HG02623 (cell line): ENCODE results near the gene CHMP6.
"Not testable (repeated sequence)": the region's sequence is repeated elsewhere in the genome, so short reads cannot be mapped to it uniquely, and the experiment has no call there.

Experiments used
- ATAC-seq: cut with Tn5 transposase; IDR thresholded peaks from one replicate; pipeline ENCODE4 v1.9.1; 2021; ENCODE audit warnings: moderate library complexity; ENCODE audit not compliant: unreplicated experiment

CHMP6 gene

GRCh38 chr17:81028506-81028858 lies 36.8 kb downstream of the CHMP6 start:
- no peak for ATAC-seq

DNA sequence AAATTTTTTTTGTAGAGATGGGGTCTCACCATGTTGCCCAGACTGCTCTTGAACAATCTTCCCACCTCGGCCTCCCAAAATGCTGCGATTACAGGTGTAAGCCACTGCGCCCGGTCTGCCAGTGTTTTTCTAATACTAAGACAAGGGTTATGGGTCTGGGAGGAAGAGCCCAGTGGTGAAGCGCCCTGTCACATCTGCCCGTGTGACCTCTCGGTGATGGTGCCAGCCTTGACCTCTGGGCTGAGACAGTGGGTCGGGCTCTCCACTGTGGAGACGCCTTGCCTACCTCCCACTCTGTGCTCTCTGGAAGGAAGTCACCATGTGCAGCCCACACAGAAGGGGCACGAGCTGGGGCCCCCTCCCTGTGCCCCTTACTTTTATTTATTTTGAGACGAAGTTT lies 38.2 kb downstream of the CHMP6 start:
- ATAC-seq, result no peak

DNA sequence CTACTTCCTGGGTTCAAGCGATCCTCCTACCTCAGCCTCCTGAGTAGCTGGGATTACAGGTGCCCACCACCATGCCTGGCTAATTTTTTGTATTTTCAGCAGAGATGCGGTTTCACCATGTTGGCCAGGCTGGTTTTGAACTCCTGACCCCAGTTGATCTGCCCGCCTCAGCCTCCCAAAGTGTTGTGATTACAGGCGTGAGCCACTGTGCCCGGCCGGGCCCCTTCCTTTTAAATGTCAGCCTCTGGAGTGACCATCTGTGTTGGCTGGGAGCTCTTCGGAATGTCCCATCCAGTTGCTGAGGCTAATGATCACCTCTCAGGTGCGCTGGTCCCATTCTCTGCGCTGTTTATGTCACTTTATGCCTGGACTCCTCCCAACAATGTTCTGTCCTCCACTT lies 38.7 kb downstream of the CHMP6 start:
- not testable (repeated sequence) for ATAC-seq

GRCh38 chr17:81030741-81031565 lies 39.3 kb downstream of the CHMP6 start:
- no peak for ATAC-seq

DNA sequence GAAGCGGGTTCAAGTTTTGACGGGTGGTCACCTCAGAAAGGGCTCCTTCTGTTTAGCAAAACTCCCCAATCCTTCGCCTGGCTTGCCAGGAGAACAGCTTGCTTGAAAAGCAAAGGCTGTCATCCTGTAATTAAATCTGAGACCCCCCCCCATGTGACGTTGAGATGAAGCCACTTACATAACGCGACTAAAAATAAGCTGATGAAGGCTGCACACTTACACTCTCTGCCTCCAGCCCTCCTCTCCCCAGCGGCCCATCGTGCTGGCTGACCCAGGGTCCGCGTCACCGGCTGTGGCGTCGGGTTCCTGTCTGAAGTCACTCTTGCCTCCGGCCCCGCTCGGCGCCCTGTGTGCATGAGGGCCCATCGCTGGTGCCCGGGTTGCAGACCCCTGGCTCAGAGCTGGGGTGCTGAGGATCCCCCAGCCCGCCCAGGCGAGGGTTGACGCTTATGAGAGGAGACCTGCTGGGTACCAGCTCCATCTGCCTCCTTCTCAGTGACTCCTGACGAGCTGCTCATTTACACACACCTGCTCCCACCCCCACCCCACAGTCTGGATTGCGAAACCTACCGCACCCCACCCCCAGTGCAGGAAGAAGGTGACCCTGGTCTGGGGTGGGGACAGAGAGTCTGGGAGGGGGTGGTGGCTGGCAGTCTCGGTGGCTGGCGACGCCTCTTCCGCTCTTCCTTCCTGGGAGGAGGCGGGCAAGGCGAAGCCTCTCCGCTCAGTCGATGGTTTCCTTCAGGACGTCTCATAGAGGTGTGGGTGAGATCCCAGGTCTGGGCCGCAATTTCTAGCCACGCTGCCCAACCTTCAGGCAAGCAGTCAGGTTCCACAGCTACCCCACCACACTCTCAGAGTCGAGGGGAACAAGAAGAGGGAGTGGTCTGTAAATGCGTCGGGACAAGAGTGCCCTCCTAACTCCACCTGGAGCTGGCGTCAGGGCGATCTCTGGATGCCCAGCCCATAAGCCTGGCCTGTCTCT lies 40.2 kb downstream of the CHMP6 start:
- no peak for ATAC-seq

GRCh38 chr17:81032641-81033480 lies 41.2 kb downstream of the CHMP6 start:
- ATAC-seq, result no peak

- ATAC-seq, result no peak
Measured at GRCh38 chr17:81033535-81034167, 42.0 kb downstream of the CHMP6 start.

DNA sequence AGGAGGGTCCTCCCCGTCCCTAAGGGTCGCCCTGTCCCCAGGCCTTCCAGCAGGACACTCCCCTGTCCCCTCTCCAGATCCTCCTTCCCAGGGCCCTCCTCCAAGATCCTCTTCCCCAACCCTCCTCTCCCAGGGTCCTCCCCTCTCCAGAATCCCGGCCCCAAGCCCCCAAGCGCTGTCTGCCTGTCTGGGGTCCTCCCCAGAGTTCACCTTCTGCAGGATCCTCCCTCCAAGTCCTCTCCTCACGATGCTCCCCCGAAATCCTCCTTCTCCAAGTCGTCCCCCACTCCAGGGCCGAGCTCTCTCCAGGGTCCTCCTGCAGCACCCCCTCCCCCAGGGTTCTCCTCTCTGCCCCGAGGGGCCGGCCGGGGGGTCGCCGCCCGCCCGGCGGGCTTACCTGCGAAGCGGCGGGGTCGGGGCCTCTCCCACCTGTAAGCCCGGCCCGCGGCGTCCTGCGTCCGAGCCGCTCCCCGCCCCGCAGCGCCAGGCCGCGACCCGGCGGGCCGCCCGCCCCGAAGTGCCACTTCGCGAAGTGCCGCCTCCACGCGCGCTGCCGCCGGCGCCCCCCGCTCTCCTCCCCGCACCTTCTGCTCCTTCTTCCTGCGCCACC lies 42.6 kb downstream of the CHMP6 start:
- ATAC-seq, result no peak

- peak; percentile 49 for ATAC-seq
Measured at GRCh38 chr17:81034779-81035520, 43.3 kb downstream of the CHMP6 start, which contains the start of gene BAIAP2. Gene BAIAP2 (plus strand): TSS chr17:81035151. CDS start chr17:81035255, 104 bp downstream.

GRCh38 chr17:81035521-81036196 lies 44.0 kb downstream of the CHMP6 start:
- ATAC-seq, result no peak

- no peak for ATAC-seq
Measured at GRCh38 chr17:81036197-81036941, 44.7 kb downstream of the CHMP6 start.

DNA sequence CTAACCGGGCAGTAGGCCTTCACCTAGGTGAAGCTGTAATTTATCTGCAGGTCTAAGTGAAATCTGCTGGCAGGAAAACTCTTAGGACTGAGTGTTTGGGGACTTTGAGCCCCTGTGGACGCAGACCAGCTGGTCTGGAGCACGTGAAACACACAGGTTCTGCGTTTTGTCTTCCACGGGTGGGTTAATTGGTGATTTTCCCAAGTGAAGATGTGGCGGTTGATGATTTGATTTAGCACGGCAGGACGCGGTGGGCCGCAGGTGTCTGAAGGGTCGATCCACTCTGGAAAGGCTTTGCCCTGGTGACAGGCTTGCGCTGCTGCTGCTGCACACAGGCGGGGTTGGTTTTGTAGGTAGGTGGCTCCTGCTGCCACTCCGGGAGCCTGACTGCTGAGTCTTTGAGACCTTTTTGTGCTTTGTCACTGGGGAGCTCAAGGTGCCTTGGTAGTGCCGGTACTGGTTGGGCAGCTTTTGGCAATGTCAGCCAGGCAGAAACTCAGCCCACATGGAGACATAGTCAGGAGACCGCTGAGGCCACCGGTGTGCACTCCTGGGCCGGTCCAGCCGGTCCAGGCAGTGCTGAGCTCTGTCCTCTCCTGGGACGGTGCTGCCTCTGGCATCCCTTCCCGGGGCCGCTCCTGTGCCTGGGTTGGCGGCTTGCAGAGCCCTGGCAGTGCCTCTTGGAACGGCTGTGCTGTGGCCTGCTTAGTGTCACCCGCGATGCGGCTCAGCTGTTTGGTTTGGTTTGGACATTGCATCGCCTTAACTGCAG lies 45.6 kb downstream of the CHMP6 start:
- ATAC-seq, result no peak

DNA sequence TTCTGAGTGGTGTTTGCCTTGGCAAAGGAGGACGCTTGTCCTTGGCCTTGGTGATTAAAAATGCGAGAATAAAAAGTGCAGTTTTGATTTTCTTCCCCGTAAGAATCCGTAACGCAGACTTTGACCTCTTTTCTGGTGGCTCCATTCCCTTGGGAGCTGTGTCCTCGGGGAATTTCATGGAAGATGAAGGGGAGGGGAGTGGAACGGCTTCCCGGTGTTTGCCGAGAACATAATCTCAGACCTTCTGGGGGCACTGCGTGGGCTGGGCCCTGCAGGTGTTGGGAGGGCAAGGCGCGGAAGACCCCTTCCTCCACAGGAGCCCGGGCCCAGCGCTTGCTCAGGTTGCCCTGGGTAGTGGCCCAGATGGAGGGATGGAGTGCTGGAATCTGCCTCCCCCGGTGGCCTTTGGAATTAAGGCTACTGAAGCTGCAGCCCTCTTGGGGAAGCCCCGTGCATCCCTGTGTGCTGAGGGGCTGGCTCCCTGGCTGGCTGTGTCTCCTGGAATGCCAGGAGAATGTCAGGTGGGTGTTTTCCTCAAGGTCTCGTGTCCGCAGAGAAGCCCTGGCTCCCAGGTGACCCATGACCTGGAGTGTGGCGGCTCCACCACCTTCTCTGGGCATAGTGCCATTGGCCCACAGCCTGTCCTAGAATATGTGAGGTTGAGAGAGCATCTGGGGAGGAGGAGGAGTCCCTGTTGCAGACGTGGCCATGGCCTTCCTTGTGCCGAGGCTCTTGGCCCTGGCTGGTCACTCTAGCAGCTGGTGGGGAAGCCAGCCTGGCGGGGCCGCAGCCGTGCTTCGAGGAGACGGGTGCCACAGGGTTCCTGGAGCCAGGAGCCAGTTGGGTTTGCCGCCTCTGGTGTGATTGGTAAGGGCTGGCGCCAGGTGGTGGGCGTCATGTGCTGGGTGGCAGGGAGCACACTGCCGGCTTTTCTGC lies 46.4 kb downstream of the CHMP6 start:
- no peak for ATAC-seq

DNA sequence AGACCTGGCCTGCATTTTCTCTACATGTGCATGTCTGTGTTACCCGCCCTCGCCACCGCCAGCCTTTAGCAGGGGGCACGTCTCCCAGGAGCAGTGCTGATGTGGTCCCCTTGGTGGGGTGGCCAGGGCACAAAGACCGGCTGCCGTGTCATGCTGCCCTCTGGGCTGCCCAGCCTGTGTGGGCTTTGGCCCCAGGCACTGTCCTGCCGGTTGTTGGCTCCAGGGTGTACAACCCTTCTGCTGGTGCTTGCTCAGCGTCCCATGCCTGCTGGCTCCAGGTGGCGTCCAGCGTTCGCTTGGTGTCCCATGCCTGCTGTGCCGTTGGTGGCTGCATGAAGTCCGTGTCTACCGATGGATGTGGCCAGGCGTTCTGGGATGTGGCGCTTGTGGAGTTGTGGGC lies 47.5 kb downstream of the CHMP6 start:
- no peak for ATAC-seq

DNA sequence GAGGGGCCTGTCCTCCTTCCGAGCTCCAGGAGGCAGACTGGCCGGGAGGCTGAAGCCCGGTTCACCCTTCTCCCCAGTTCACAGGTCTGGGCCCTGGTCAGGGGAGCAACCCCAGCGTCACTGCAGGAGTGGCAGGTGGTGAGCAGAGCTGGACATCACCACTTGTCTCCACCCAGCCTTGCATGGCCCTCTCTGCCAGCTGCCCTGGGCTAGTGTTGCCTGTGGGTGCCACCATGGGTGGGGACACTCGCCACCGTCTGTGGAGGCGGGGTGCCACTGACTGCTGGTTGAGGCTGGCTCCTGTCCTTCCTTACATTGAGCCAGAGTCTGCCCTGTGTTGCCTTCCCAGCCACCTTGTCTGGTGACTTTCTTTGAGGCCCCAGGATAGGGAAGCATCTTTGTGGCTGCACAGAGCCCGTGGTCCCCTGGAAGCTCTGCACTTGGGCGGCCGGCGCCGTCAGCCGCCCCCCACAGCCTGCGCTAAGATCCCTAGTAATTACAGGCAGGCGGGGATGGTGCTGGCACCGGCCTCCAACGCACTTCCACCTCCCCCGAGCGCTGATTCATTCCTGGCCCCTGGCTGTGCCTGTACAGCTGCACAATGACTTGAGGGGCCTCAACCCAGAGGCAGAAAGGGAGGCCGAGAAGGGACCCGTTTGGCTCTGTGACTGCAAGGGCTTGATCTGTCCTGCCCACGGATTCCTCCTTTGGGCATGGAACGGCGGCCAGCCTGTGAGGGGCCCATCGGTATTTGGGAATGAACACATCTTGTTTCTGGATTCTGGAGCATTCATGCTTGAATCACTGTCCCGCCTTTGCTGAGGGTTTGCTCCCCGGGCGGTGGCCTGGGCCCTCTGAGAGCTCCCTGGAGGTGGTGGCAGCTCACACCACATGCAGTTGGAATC lies 48.5 kb downstream of the CHMP6 start:
- ATAC-seq, result no peak
